Cerebellar cortex (tissue), 1 donor: Measurements from ENCODE around the gene AMFR.

ENCODE experiments used
- DNase-seq: peaks from one replicate; pipeline ENCODE4 v3.0.0-alpha.2; 2015; ENCODE audit warnings: low spot score

AMFR gene

GRCh38 chr16:56425439-56425832 is at the start of gene AMFR:
Gene AMFR, minus strand, starts transcription at chr16:56425545. Its CDS starts 218 bp downstream, at chr16:56425327.
- peak; percentile 53 for DNase-seq

- DNase-seq = no peak
These were observed 45.3 kb upstream of the AMFR start for GRCh38 chr16:56470666-56471065.

GRCh38 chr16:56470232-56470631 is 44.9 kb upstream of the AMFR start:
- DNase-seq = no peak

GRCh38 chr16:56469748-56470147 is 44.4 kb upstream of the AMFR start:
- DNase-seq = no peak

- no peak for DNase-seq
These were observed 43.5 kb upstream of the AMFR start for GRCh38 chr16:56468800-56469199.

- no peak for DNase-seq
These were observed 41.0 kb upstream of the AMFR start for GRCh38 chr16:56466344-56466743.

GRCh38 chr16:56463153-56463552 is 37.8 kb upstream of the AMFR start:
- no peak for DNase-seq

GRCh38 chr16:56462064-56462796 is 36.9 kb upstream of the AMFR start:
- DNase-seq = no peak

- no peak for DNase-seq
These were observed 34.8 kb upstream of the AMFR start for GRCh38 chr16:56460101-56460500.

- no peak for DNase-seq
These were observed 32.7 kb upstream of the AMFR start for GRCh38 chr16:56457927-56458470.

- DNase-seq = no peak
These were observed 26.7 kb upstream of the AMFR start for GRCh38 chr16:56451753-56452689.

- DNase-seq = peak; percentile 100
These were observed 25.8 kb upstream of the AMFR start, which contains the start of the genes NUDT21 and OGFOD1 for GRCh38 chr16:56450986-56451752. Gene NUDT21, minus strand, starts transcription at chr16:56451332. Its CDS starts 130 bp downstream, at chr16:56451202. Gene OGFOD1, plus strand, starts transcription at chr16:56451554. Its CDS starts 59 bp downstream, at chr16:56451613.

GRCh38 chr16:56450275-56450985 is 25.1 kb upstream of the AMFR start:
- DNase-seq = no peak

GRCh38 chr16:56448005-56448404 is 22.7 kb upstream of the AMFR start:
- DNase-seq = no peak

- no peak for DNase-seq
These were observed 21.9 kb upstream of the AMFR start for GRCh38 chr16:56447286-56447685.

- DNase-seq = no peak
These were observed 12.7 kb upstream of the AMFR start for GRCh38 chr16:56438038-56438437.

- no peak for DNase-seq
These were observed 10.9 kb upstream of the AMFR start for GRCh38 chr16:56436258-56436657.

GRCh38 chr16:56428091-56428490 is 2.7 kb upstream of the AMFR start:
- no peak for DNase-seq

- no peak for DNase-seq
These were observed 1.2 kb upstream of the AMFR start for GRCh38 chr16:56426585-56426984.

- peak; percentile 15 for DNase-seq
These were observed 430 bp downstream of the AMFR start for GRCh38 chr16:56424791-56425438.

- peak; percentile 19 for DNase-seq
These were observed 961 bp downstream of the AMFR start for GRCh38 chr16:56424404-56424764.
